Measurements from ENCODE around the gene BMP4.
"Not testable (repeated sequence)": the region's sequence is repeated elsewhere in the genome, so short reads cannot be mapped to it uniquely, and the experiment has no call there.

The BMP4 gene

DNA sequence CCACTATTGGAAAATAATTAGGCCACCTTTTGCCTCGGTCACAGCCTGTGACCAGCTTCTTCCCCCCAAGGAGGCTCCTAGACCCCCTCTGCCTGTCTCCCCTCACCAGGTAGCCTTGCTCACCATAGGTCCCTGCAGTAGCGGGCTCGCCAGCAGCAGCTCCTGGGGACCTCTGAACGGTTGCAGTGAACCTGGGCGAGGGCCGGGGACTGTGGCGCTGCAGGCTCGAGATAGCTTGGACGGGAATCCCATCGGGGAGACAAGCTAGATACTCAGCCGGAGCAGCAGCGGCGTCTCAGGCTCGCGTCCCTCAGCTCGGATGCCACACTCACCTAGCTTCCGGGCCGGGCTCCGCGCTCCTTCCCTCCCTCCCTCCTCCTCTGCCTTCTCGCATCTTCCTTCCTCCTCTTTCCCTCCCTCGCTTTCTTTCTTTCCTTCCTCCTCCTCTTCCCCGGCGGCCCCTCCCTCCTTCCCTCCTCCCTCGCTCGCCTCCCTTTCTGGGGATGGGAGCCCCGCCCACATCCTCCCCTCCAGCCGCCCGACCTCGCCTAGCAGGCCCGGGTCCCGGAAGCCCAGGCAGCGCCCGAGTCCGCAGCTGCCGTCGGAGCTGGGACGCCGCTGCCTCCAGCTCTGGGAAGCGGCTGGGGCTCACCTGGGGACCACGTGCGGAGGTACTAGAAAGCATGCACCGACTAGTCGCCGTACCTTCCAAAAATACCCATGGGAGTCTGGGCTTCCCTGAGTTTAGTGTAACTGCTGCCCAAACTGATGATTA, at the start of gene BMP4:
Gene BMP4 (minus strand): TSS at position 399 of the 775 bp plus-strand sequence. CDS start 4,603 bp downstream, outside the sequence.
- DNase-seq = no peak

DNA sequence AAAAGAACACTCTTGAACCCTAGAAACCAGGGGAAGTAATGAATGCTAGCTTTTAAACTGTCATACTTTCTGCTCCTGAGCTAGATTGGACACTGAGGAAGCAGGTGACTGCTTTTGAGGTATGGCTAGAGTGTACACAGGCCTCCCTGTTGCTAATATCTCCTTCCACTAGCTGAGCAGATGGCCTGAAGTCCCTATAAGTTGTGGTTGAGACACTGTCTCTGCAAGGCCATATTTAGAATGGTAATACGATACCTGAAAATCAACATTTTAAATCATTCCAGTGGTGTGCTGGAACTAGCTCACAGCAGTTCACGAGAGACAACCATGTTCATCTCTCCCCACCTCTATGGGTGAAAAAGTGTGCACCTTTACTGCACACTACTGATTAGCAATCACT, 46.4 kb upstream of the BMP4 start:
- no peak for DNase-seq

DNA sequence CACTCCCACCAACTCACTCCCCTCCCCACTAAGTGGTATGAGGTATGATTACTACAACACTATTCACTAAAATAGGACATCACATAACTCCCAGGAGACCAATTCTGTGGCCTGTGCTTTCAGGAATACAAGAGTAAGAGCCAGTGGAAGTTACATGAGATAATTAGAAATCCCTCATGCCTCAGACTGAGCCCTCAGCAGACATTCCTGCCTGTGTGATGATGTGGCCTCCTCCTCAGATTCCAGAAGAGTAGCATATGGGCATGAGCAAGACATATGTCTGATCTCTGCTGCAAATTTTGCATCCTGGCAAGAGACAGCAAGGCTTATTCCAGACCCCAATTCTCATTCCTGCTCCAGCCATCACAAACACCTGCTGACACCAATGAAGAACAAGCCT, 46.0 kb upstream of the BMP4 start:
- DNase-seq = no peak

DNA sequence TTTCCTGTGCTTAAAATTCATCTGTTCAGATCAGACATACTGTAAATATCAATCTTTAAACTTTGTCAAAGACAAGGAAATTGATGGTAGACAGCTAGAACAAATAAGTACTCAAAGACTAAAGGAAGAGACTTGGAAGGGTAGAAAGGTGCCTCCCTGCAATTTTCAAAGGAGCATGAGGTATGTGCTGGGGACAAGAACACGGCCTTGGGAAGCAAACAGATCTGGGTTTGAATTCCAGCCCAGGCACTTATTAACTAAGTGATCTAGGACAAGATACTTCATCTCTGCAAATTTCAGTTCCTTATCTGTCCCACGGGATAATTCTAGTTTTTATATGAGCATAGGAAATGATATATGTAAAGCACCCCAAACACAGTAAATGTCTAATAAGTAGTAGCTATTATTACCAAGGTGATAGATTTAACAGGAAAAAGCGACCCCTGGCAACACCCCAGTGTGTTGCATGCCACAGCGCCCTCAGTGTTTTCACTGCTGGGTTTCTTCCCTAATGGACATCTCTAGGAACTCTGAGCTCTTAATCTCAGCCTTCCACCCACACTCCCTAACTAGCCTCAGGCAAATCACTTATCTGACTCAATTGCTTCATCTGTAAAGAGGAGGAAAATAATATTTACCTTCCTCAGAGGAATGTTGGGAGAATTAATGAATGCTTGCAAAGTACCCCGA, 44.7 kb upstream of the BMP4 start:
- no peak for DNase-seq

DNA sequence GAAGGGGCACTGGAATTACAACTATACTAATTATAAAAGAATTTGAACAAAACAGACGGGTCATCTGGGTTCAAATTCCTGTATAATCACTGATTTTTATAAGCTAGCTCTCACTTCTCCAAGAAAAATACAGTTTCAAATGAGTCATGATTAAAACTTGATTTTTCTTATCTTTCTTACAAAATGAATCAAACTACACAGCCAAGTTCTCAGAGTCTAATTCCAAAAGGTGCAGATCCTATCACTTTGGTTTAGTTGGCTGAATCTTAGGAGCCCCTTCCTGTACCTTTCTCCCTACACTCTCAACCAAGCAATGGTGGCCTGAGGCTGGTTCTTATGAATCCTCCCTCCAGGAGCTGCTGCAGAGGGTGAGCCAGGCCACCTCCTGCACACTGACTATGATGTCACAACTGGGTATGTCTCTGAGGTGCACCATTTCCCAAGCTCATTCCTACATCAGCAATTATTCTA, 43.8 kb upstream of the BMP4 start:
- no peak for DNase-seq

DNA sequence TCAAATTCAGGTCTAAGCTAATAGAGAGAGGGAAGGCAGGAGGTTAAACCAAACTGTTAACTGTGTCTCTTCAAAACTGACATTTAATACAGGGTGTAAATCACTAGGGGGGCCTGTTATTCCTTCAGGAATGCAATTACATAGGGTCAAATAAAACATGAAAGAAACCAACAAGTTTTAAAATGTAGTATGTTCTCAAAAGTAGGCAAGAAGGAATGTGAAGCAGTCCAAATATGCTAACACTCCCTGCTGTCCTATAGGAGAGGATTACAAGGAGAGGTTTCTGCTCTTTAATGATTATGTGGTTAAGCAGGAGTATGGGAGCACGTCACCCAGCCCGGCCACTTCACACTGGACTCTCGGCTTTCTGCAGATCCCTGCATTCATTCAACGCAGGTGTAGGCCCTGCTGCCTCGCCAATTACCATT, 42.5 kb upstream of the BMP4 start:
- no peak for DNase-seq

DNA sequence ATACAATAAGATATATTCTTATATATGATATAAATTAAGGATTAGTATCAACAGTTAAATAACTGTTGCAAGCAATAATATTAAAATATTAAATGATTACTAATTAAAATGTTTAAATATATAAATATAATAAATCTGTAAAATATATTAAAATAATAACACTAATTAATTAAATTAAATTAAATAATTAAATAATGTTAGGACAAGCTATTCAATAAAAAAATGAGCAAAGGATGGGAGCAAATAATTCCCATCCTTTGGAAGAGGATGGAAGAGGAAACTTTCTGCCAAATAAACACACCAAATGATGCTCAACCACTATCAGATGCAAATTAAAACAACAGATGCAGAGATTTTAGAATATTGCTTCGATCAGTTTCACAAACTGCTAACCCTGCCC, 39.4 kb upstream of the BMP4 start:
- DNase-seq = no peak

DNA sequence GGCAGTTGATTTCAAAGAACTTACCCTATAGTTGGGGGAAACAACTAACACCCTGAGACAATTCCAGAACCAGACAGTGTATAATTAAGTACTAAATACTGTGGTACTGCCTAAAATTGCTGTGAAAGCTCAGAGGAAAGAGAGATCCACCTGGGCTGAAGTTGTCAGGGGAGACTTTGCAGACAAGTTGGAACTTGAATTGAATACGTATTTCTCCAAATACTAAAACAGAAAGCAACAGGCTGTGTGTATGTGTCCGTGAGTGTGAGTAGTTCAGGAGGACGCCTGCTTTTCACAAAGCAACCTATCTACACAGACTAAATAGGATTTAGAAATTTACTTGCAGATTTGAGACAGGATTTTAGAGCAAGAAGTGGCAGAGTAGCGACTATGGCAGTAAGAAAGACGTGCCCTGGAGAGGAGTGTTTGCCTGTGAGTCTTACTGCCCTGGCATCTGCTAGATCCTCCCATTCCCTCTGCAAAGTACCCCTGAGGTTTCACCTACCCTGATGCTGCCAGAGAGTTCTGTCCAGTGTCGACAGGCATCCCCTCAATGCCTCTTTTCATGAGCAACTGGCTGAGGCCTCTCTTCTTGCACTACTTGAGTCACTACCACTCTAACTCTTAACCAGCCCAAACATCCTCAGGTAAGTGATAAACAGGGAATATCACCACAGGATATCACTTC, 37.4 kb upstream of the BMP4 start:
- no peak for DNase-seq

DNA sequence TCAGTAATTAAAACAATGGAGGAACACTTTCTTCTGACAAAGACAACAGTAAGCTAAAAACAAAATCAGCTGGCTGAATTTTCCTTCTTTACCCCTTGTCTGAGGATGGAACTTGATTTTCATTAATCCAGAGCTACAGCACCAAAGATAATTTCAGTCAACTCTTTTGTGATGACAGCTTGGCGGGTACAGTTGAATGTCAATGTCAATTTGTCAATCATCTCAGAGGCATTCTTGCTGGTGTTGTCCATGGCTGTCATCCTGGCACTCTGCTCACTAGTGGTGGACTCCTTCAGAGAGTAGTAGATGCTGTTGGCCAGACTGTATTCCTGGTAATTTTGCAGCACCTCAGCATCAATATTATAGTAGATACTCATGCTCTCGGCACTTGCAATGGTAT, 34.4 kb upstream of the BMP4 start:
- DNase-seq = no peak

DNA sequence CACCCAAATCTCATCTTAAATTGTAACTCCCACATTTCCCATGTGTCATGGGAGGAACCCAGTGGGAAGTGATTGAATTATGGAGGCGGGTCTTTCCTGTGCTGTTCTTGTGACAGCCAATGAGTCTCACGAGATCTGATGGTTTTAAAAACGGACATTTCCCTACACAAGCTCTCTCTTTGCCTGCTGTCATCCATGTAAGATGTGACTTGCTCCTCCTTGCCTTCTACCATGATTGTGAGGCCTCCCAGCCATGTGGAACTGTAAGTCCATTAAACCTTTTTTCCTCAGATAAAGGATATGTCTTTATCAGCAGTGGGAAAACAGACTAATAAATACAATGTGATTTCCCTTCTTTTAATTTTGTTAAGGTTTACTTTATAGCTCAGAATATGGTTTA, 30.1 kb upstream of the BMP4 start:
- not testable (repeated sequence) for DNase-seq

DNA sequence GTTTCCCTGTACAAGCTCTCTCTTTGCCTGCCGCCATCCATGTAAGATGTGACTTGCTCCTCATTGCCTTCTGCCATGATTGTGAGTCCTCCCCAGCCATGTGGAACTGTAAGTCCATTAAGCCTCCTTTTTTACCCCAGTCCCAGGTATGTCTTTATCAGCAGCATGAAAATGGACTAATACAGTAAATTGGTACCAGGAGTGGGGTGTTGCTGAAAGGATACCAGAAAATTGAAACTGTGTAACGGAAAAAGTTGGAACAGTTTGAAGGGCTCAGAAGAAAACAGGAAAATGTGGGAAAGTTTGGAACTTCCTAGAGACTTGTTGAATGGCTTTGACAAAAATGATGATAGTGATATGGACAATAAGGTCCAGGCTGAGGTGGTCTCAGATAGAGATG, 28.3 kb upstream of the BMP4 start:
- DNase-seq = not testable (repeated sequence)

DNA sequence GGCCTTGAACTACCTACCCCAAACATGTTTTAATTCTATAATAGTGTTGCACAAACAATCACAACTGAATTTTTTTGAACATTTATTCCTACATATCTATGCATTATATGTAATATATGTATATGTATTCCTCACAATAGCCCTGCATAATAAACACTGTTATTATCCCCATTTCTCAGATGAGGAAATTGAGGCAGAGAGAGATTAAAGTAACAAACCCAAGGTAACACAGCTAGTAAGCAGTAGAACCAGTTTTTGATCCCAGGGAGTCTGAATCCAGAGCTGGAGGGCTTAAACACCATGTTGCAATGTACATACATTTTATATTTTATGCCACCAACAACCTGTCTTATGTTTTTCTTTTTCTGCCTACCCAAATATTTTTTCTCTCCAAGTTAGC, 26.5 kb upstream of the BMP4 start:
- no peak for DNase-seq

DNA sequence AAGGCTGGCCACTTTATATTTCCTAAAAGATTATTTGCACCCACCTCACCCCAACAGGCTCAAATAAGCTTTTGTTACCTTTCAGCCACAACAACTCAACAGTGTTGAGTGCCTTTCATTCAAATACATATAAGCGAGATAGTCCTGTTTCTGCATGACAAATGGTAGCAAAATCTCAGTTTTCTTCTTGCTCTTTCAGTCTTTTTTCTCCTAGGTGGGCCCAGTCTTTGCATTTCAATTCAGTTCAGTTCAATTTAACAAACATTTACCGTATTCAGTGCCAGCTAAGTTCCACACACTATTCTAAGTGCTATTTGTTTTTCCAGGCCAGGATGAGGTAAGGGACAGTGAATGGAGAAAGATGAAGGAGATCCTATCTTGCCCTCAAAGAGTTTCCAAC, 25.9 kb upstream of the BMP4 start:
- DNase-seq = no peak

DNA sequence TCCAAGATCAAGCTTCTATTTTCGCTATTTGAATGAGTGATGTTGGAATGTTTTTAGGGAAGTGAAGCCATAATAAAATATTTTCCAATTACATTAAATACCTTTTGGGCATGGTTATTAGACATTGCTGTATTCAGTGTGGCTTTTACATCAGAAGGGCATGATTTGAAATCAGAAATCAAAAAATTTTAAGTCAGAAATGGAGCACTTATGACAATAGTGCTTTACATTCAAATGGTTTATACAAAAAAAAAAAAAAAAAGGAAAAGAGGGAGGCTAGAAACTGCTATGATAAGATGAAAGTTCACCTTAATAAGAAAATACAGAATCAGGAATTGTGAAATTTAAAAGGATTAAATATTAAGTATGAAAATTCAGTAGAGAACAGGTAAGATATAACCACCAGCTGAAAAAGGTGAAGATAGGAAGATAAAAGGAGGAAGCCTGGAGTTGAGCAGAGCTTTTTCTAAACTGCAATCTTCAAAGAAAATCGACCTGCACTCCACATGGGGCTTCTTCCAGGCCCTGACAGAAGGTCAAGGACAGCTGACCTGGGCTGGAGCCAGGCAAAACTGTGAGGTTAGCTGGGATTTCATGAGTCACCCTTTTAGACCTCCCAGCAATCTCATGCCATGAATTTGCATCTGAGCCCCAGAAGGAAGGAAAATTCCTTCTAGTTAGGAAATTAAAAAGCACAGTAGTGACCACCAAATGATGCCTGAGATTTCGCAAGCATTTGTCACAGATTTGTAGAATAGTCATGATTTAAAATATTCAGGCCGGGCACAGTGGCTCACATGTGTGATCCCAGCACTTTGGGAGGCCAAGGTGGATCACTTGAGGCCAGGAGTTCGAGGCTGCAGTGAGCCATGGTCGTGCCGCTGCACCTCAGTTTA, 23.4 kb upstream of the BMP4 start:
- DNase-seq = no peak

DNA sequence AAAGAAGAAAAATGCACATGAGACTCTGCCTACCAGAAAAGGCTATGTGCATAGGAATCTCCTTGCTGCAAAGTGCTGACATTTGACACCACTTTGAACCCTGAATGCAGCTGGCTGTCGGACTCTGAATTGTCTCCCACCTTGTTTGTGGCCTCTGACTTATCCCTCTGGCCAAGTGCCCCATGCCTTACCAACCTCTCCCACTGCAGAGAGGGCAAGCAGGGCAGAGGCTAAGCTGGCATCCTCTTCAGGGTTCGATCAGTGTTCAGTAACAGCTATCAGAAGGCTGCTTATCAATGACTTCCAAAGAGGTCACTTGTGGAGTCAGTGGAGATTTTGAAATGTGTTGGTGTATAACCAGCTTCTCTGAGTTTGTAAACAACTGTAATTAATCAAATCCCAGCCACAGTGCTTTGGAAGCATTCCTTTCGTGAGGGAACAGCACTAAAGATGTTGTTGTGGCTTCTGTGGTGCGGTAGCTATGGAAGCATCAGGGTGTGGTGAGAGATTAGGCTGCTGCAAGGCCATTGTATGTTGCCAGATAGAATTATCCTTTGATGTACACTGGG, 22.6 kb upstream of the BMP4 start:
- DNase-seq = no peak

DNA sequence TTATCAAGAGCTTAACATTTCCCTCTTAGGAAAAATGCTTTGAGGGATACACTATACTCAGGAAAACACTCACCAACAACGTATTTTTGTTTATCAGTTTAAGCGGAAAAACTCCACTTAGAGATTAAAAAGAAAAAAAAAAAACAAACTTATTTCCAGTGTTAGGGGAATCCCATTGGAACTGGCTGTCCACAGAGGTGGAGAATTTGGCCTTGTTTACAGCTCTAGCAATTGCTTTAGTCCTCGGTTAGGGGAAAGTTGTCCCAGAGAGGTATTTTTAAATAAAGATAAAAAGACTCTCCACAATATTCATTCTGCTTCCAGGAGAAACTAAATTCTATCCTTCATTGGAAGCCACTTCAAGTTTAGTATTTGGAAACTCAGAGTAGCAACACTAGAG, 21.6 kb upstream of the BMP4 start:
- no peak for DNase-seq

DNA sequence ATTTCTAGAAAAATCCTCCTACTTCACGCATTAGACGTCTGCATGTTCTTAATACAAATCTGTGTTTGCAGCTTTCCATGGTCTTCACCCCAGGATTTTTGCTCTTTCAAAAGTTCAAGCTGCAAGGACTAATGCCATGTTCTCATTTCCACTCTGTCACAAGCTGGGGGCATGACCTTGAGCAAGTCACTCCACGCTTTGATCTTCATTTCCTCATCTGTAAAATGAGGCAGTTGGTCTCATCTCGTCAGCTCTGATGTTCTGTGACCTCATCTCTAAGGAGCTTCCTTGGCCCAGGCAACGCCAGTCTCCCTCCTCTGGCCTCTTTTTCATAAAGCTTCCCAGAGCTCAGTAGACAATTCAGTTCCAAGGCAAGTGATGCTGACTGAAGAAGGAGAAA, 18.8 kb upstream of the BMP4 start:
- DNase-seq = no peak

DNA sequence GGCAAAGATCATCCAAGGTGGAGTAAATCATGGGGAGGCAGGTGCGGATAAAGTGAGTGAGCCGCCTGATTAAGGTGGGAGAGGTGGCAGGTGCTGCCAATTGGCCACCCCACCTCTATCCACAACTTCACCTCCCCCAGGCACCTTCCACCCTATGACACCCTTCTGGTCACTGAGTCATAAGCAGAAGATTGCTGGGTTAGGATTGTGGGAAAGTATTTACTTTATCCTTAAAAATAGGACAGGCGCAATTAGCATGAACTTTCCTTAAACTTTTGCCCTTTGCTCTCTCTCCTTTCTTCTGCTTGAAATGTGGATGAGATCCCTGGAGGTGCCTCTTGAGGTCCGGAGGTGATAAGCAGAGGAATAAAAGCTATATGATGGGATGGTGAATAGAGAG, 14.9 kb upstream of the BMP4 start:
- DNase-seq = no peak

DNA sequence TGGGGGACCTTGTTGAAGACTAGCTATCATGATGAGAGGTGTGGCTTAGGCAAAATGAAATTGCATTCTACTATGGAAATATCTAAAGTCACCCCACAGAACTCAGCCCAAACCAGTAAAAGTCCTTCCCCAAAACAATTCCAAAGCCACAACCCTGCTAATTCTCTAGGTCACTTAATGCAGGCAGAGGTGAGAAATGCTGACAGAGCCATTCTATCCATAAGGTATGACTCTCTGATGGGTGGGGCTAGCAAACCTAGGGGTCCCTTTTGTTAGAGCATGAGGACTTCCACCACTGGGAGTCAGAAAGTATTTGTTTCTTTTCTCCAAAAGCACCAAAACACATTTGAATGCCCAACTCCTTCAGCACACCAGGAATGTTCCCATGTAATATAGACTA, 12.7 kb upstream of the BMP4 start:
- DNase-seq = no peak

DNA sequence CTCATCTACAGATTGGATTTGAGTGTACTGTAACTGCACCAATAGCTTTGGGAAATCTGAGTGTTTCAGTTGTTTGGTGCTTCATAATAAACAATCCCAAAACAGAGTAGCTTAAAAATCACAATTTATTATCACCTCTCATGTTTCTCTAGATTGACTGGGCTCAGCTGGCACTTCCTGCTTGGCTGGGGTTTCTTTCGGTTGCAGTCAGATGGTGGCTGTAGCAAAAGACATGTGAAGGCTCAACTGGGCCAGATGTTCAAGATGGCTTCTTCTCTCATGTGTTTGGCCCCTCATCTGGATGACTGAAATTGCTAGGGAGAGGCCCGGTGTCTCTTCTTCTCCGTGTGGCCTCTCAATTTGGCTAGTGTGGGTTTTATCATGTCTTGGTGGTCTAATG, 12.1 kb upstream of the BMP4 start:
- no peak for DNase-seq

DNA sequence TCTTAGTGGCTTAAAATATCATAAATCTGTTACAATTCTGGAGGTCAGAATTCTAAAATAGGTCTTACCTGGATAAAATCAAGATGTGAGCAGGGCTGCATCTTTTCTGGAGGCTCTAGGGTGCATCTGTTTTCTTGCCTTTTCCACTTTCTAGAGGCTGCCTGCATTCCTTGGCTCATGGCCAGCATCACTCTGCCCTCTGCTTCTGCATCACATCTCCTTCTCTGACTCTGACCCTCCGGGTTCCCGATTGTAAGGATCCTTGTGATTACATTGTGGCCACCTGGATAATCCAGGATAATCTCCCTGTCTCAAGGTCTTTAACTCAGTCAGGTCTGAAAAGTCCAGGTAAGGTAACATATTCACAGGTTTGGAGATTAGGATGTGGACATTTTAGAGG, 11.0 kb upstream of the BMP4 start:
- no peak for DNase-seq

DNA sequence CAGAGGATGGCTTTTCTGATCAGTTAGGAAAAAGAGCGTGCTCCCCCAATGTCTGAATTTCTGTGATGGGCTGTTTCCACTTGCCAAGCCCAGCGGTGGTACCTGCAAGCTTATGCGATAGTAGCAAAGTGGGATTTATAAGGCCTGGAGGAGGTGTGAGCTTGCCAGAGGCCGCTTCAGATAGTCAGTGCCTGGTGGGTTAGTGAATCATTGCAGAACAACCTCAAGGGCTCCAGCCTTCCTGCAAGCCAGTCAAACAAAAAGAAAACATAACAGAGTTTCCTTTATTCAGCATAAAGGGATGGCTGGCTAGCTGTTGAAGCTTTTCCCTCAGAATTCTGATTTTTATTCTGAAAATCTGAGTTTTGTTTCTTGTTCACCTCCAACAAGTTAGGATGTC, 7.6 kb upstream of the BMP4 start:
- no peak for DNase-seq
